ENCODE data around the gene NDFIP2. TPM values are rescaled to one million over a fixed set of nuclear protein-coding genes. Genes with fewer than 3 reads are reported as not detected.

The NDFIP2 gene
- total RNA-seq, 1 experiment from 2014 or later: 49.6 TPM

DNA sequence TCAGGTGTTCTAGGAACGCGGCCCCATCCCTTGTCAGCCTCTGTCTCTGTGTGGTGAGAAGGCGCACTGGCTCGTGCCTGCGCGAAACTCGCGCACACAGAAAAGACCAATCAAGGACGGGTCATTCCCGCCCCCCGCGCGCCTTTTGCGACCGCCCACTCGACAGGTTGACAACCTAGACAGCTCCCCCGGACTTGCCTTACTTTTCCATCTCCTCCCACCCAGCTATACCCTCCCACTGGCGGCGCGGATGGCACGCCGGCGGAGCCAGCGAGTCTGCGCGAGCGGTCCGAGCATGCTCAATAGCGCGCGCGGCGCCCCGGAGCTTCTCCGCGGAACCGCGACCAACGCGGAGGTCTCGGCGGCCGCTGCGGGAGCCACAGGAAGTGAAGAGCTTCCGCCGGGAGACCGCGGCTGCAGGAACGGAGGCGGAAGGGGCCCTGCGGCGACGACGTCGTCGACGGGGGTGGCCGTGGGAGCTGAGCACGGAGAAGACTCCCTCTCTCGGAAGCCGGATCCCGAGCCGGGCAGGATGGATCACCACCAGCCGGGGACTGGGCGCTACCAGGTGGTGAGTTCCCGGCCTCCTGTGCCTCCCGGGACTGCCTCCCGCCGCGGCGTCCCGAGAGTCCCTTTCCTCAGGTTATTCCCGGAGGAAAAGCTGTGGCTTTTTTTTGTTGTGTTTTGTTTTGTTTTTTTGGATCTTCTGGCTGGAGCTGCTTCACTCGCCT is at the start of gene NDFIP2 (continued):
- TF ChIP-seq, protein P1, sequence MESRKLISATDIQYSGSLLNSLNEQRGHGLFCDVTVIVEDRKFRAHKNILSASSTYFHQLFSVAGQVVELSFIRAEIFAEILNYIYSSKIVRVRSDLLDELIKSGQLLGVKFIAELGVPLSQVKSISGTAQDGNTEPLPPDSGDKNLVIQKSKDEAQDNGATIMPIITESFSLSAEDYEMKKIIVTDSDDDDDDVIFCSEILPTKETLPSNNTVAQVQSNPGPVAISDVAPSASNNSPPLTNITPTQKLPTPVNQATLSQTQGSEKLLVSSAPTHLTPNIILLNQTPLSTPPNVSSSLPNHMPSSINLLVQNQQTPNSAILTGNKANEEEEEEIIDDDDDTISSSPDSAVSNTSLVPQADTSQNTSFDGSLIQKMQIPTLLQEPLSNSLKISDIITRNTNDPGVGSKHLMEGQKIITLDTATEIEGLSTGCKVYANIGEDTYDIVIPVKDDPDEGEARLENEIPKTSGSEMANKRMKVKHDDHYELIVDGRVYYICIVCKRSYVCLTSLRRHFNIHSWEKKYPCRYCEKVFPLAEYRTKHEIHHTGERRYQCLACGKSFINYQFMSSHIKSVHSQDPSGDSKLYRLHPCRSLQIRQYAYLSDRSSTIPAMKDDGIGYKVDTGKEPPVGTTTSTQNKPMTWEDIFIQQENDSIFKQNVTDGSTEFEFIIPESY (IDR thresholded peaks at IDR 0.05; ENCODE audit: extremely low read depth, insufficient replicate concordance, low read length): no peak
- TF ChIP-seq, protein P2, sequence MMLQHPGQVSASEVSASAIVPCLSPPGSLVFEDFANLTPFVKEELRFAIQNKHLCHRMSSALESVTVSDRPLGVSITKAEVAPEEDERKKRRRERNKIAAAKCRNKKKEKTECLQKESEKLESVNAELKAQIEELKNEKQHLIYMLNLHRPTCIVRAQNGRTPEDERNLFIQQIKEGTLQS (IDR thresholded peaks at IDR 0.05): no peak
- TF ChIP-seq CEBPB (IDR thresholded peaks at IDR 0.05; ENCODE audit: low read depth): no peak

DNA sequence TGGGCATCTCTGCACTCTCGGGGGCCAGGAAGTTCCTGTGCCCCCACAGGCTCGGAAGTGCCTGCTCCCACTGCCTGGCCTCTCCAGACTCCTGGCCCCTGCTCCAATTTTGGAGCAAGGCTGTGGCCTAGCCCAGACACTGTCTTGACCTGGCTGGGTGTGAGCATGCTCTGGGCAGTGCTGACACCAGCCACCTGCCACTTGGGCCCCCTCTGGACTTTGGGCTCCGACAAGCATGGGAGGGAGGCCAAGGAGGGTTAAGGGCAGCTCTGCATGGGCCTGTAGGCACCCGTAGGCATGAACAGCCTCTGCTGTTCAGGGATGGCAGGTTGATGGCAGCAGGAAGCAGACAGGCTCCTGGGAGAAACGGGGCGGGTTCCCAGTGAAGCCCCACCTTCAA is 48.9 kb upstream of the NDFIP2 start:
- Histone ChIP-seq H3K9me3 (ENCODE audit: control insufficient read depth in 1 of 2, insufficient read depth in 1 of 2, low read depth in 1 of 2, low read length in 2 of 2) (no peaks in the 10 kb centered on the region), H3K4me1 (ENCODE audit: control insufficient read depth in 1 of 2, insufficient read depth in 2 of 2, low read length in 2 of 2) (no peaks in the 10 kb centered on the region), H4K20me1 (ENCODE audit: insufficient read depth) (no peaks in the 10 kb centered on the region), H3K9me2 (ENCODE audit: insufficient read depth) (no peaks in the 10 kb centered on the region), H3K27ac (ENCODE audit: low read depth, low read length) (no peak overlapping the region), H3K36me3 (ENCODE audit: control insufficient read depth in 1 of 2, insufficient read depth in 2 of 2, low read length in 2 of 2) (no peaks in the 10 kb centered on the region), H3K4me3 (replicated peaks in 1 of 2; ENCODE audit: low read depth in 1 of 2, low read length in 2 of 2) (no peak overlapping the region), H2AFZ (ENCODE audit: low read depth, low read length, poor library complexity, severe bottlenecking) (no peak overlapping the region), H3K4me2 (ENCODE audit: low read length) (no peak overlapping the region), H3K79me2 (ENCODE audit: insufficient read depth, low read length) (no peaks in the 10 kb centered on the region), H3K27me3 (ENCODE audit: insufficient read depth, low read length) (no peaks in the 10 kb centered on the region), H3K9ac (ENCODE audit: low read length) (no peak overlapping the region)
- RAD21 ChIA-PET (ENCODE audit: low non-redundant PET in 1 of 2, low total read pairs in 2 of 2, uncharacterized antibody in 2 of 2, unreplicated experiment in 2 of 2): no interaction called here
- DNase-seq (ENCODE audit: low read depth, low spot score) (no peak), ATAC-seq (no peak)
- no peak for TF ChIP-seq EGR1 (IDR thresholded peaks at IDR 0.05; ENCODE audit: low read depth)
- TF ChIP-seq, protein P1 (IDR thresholded peaks at IDR 0.05; ENCODE audit: extremely low read depth, insufficient replicate concordance, low read length): no peak
- TF ChIP-seq CBX3 (IDR thresholded peaks at IDR 0.05; ENCODE audit: low read depth): no peak
- no peak for TF ChIP-seq RAD21 (IDR thresholded peaks at IDR 0.05; ENCODE audit: low read depth)
- no peak for TF ChIP-seq EZH2phosphoT487 (IDR thresholded peaks at IDR 0.05; ENCODE audit: borderline replicate concordance)
- no peak for TF ChIP-seq ELF1 (IDR thresholded peaks at IDR 0.05; ENCODE audit: borderline replicate concordance, low read depth)
- no peak for TF ChIP-seq POLR2AphosphoS5 (IDR thresholded peaks at IDR 0.05; ENCODE audit: low read depth, low read length)
- no peak for TF ChIP-seq YY1 (IDR thresholded peaks at IDR 0.05; ENCODE audit: extremely low read depth, insufficient replicate concordance, low read depth, low read length)
- no peak for TF ChIP-seq JUND (IDR thresholded peaks at IDR 0.05)
- TF ChIP-seq SIN3A (IDR thresholded peaks at IDR 0.05; ENCODE audit: low read depth): no peak
- no peak for TF ChIP-seq EZH2 (IDR thresholded peaks at IDR 0.05)
- TF ChIP-seq, protein P3, sequence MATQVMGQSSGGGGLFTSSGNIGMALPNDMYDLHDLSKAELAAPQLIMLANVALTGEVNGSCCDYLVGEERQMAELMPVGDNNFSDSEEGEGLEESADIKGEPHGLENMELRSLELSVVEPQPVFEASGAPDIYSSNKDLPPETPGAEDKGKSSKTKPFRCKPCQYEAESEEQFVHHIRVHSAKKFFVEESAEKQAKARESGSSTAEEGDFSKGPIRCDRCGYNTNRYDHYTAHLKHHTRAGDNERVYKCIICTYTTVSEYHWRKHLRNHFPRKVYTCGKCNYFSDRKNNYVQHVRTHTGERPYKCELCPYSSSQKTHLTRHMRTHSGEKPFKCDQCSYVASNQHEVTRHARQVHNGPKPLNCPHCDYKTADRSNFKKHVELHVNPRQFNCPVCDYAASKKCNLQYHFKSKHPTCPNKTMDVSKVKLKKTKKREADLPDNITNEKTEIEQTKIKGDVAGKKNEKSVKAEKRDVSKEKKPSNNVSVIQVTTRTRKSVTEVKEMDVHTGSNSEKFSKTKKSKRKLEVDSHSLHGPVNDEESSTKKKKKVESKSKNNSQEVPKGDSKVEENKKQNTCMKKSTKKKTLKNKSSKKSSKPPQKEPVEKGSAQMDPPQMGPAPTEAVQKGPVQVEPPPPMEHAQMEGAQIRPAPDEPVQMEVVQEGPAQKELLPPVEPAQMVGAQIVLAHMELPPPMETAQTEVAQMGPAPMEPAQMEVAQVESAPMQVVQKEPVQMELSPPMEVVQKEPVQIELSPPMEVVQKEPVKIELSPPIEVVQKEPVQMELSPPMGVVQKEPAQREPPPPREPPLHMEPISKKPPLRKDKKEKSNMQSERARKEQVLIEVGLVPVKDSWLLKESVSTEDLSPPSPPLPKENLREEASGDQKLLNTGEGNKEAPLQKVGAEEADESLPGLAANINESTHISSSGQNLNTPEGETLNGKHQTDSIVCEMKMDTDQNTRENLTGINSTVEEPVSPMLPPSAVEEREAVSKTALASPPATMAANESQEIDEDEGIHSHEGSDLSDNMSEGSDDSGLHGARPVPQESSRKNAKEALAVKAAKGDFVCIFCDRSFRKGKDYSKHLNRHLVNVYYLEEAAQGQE (IDR thresholded peaks at IDR 0.05; ENCODE audit: low read depth): no peak
- no peak for TF ChIP-seq ZFX (IDR thresholded peaks at IDR 0.05)
- BruUV-seq (replicated peaks): no TSS peak
- intact Hi-C loops (cut with micrococcal nuclease): no loop called here
- CTCF ChIA-PET: interaction anchor here (2.3 kb wide), 1 partner anchor 8 kb away, joined by 9 read pairs; no protein-coding TSS in a partner anchor
- POLR2A ChIA-PET: no interaction called here

All from HCT116 (cell line).